Adrenal gland (tissue), 12 donors: Measurements from ENCODE around the gene SMIM14. TPM values are rescaled to one million over a fixed set of nuclear protein-coding genes. Genes with fewer than 3 reads are reported as not detected.

Experiments used
- DNase-seq, 7 donors: peaks; one replicate each; pipeline ENCODE4 v3.0.0-alpha.2; 2019 to 2020
- H3K27ac ChIP-seq, 5 donors: fragments of 200-600 bp; sonication (generic) in 4 of 5; 1 replicate in 3 of 5; 2 replicates in 2 of 5; pipeline versions ENCODE4 v1.5.1 to v1.8.0; 2016 to 2020; ENCODE audit warnings: mild to moderate bottlenecking in 1 of 5
- H3K27me3 ChIP-seq: fragments of 200-600 bp; 2 replicates; pipeline ENCODE4 v1.8.0; 2021
- H3K36me3 ChIP-seq, 2 donors: fragments of 200-600 bp; replicated peaks in 1 of 2; 1 replicate in 1 of 2; 2 replicates in 1 of 2; pipeline versions ENCODE4 v1.5.1 to v1.8.0; 2018 to 2022
- H3K4me1 ChIP-seq, 2 donors: fragments of 200-600 bp; replicated peaks in 1 of 2; 1 replicate in 1 of 2; 2 replicates in 1 of 2; pipeline versions ENCODE4 v1.5.1 to v1.8.0; 2018 to 2021
- H3K4me3 ChIP-seq, 4 donors: fragments of 200-600 bp; sonication (generic) in 3 of 4; one replicate each; pipeline ENCODE4 v1.5.1; 2016 to 2018
- H3K9me3 ChIP-seq, 3 donors: fragments of 200-600 bp; sonication (generic) in 1 of 3; replicated peaks in 1 of 3; 1 replicate in 2 of 3; 2 replicates in 1 of 3; pipeline versions ENCODE4 v1.5.1 to v1.8.0; 2016 to 2021
- POLR2A ChIP-seq, 2 donors: fragments of 450-650 bp; IDR thresholded peaks; one replicate each; pipeline ENCODE4 v1.6.1; 2017; ENCODE audit warnings: antibody characterized with exemption in 2 of 2, mild to moderate bottlenecking in 2 of 2, moderate library complexity in 1 of 2
- WGBS, 4 donors: extraction: QIAGEN DNeasy Blood & Tissue Kit in 2 of 4; methylation state at CpG; one replicate each; pipeline versions ENCODE4 v1.1.5 to v1.1.7; 2013 to 2017; 5-methylcytosine and 5-hydroxymethylcytosine counted together
- intact Hi-C, 2 donors: fragments of 100-400 bp; cut with DNase I; formaldehyde crosslinking; loops; one replicate each; pipeline versions ENCODE4 v1.14.1 to v1.15.0; 2022 to 2023
- polyA plus RNA-seq, 3 donors: library from polyadenylated mRNA; stranded (reverse); fragments of 200-250 nt in 2 of 3; fragments of 350-450 nt in 1 of 3; fragmentation: Illumina TruSeq in 1 of 3; extraction: RNeasy Lipid Tissue Mini Kit (QIAGEN cat#74804) in 1 of 3; gene quantifications; one replicate each; pipeline ENCODE4 v1.2.3, GENCODE V29; 2013 to 2014
- small RNA-seq, 2 donors: library from RNA; depleted of rRNA; stranded (forward); fragments of <200 nt; gene quantifications; one replicate each; pipeline ENCODE3, GENCODE V24; 2016
- total RNA-seq, 9 donors: library from RNA; depleted of rRNA in 4 of 9; stranded (reverse); fragments of >200 nt in 4 of 9; fragments of 120-200 nt in 1 of 9; fragmentation: NEBNext Ultra II Directional in 1 of 9; extraction: Animal tissue kit (Norgen Biotek cat#: 25700) in 1 of 9; gene quantifications; one replicate each; pipeline versions ENCODE4 v1.1.0 to v1.2.4, GENCODE V29; 2013 to 2023
- TF ChIP-seq, protein P1 (sequence below), 6 experiments: fragments of 450-650 bp in 4 of 6; fragments of 200-600 bp in 2 of 6; sonication (generic) in 1 of 6; IDR thresholded peaks; 1 replicate in 5 of 6; 2 replicates in 1 of 6; pipeline versions ENCODE4 v1.5.1 to v1.8.0; 2016 to 2021; ENCODE audit warnings: antibody characterized with exemption in 6 of 6, mild to moderate bottlenecking in 2 of 6, moderate library complexity in 1 of 6
- donor health status: healthy with polysubstance abuse.
- donor health status: Bipolar disorder and iron deficiency.
- donor health status: DM: yes; HTN: yes; CAD: no.
- donor health status: DM: no; HTN: no; CAD: no.
- donor health status: DM: no; HTN: no; CAD: no.
- donor health status: DM: yes; HTN: yes; CAD: no.

The SMIM14 gene
- total and polyA plus RNA-seq, 12 donors = 24.1 to 160 (median 119) TPM

- no peak for DNase-seq
- Histone ChIP-seq H3K4me1 (peaks cover 0 to 6% of the 10 kb centered on the region in 2 donors), H3K27me3 (no peaks in the 10 kb centered on the region), H3K27ac (no peak overlapping the region), H3K36me3 (peaks cover 0 to 44% of the 10 kb centered on the region in 2 donors), H3K4me3 (no peak overlapping the region), H3K9me3 (no peaks in the 10 kb centered on the region)
- TF ChIP-seq POLR2A (IDR thresholded peaks at IDR 0.05) = no peak
- TF ChIP-seq, protein P1, sequence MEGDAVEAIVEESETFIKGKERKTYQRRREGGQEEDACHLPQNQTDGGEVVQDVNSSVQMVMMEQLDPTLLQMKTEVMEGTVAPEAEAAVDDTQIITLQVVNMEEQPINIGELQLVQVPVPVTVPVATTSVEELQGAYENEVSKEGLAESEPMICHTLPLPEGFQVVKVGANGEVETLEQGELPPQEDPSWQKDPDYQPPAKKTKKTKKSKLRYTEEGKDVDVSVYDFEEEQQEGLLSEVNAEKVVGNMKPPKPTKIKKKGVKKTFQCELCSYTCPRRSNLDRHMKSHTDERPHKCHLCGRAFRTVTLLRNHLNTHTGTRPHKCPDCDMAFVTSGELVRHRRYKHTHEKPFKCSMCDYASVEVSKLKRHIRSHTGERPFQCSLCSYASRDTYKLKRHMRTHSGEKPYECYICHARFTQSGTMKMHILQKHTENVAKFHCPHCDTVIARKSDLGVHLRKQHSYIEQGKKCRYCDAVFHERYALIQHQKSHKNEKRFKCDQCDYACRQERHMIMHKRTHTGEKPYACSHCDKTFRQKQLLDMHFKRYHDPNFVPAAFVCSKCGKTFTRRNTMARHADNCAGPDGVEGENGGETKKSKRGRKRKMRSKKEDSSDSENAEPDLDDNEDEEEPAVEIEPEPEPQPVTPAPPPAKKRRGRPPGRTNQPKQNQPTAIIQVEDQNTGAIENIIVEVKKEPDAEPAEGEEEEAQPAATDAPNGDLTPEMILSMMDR (IDR thresholded peaks at IDR 0.05) = no peak
- intact Hi-C loops = no loop called here
Observed at GRCh38 chr4:39498727-39499020, 140.0 kb downstream of the SMIM14 start.

- H3K9me3 ChIP-seq = no peaks in the 10 kb centered on the region
- peaks cover 0 to 38% of the 10 kb centered on the region in 2 donors for H3K36me3 ChIP-seq
- no peak overlapping the region for H3K4me3 ChIP-seq
- no peak for DNase-seq
- intact Hi-C loops = no loop called here
- peaks cover 0 to 6% of the 10 kb centered on the region in 2 donors for H3K4me1 ChIP-seq
- no peaks in the 10 kb centered on the region for H3K27me3 ChIP-seq
- no peak for TF ChIP-seq POLR2A (IDR thresholded peaks at IDR 0.05)
- TF ChIP-seq, protein P1 (IDR thresholded peaks at IDR 0.05) = no peak
- no peak overlapping the region for H3K27ac ChIP-seq
- 85 to 97% (median 89%) methylated on average over 1 of the region's 1 CpG for WGBS, 4 donors
Observed at GRCh38 chr4:39497909-39498726, 140.5 kb downstream of the SMIM14 start.

Small RNA genes lying within 50 kb of the gene (small RNA-seq; reads per million reads assigned to genes)
- gene RNU7-11P = 0 reads per million in 2 donors

Other genes starting within 250 kb of the SMIM14 start
- under 1 TPM in 7 of 9 donors, not detected in 2; under 0.01 to 0.30 (median 0.14) TPM for gene KLB, start 231.9 kb downstream of the SMIM14 start, total RNA-seq
- gene KLB, start 231.9 kb downstream of the SMIM14 start, polyA plus RNA-seq = 1 to 10 TPM in 1 of 3 donors, under 1 TPM in 2; under 0.01 to 1.1 (median 0.16) TPM
- gene RPL9, start 179.9 kb downstream of the SMIM14 start, total RNA-seq = 1,000 to 10,000 TPM in 8 of 9 donors, 100 to 1,000 TPM in 1; 951 to 3,860 (median 1,619) TPM
- gene RPL9, start 179.9 kb downstream of the SMIM14 start, polyA plus RNA-seq = 1,000 to 10,000 TPM; 1,235 to 1,944 (median 1,931) TPM
- 10 to 100 TPM in 8 of 9 donors, 1 to 10 TPM in 1; 7.0 to 28.9 (median 17.5) TPM for gene LIAS, start 179.8 kb downstream of the SMIM14 start, total RNA-seq
- gene LIAS, start 179.8 kb downstream of the SMIM14 start, polyA plus RNA-seq = 10 to 100 TPM; 17.1 to 29.6 (median 18.4) TPM
- 10 to 100 TPM; 33.7 to 93.3 (median 47.6) TPM for gene UGDH, start 111.4 kb downstream of the SMIM14 start, total RNA-seq
- 10 to 100 TPM; 10.6 to 70.3 (median 11.0) TPM for gene UGDH, start 111.4 kb downstream of the SMIM14 start, polyA plus RNA-seq
- gene UBE2K, start 59.3 kb upstream of the SMIM14 start, total RNA-seq = 10 to 100 TPM; 17.9 to 91.4 (median 32.1) TPM
- 100 to 1,000 TPM in 1 of 3 donors, 10 to 100 TPM in 2; 25.0 to 146 (median 45.7) TPM for gene UBE2K, start 59.3 kb upstream of the SMIM14 start, polyA plus RNA-seq